GM15510 (cell line): ENCODE measurements around the gene TTC34.

Source experiments
- POLR2A ChIP-seq: IDR thresholded peaks from 3 replicates; pipeline ENCODE4 v1.6.1; 2011; ENCODE audit warnings: borderline replicate concordance; ENCODE audit not compliant: insufficient read length; ENCODE audit errors: extremely low read depth

Gene TTC34

DNA sequence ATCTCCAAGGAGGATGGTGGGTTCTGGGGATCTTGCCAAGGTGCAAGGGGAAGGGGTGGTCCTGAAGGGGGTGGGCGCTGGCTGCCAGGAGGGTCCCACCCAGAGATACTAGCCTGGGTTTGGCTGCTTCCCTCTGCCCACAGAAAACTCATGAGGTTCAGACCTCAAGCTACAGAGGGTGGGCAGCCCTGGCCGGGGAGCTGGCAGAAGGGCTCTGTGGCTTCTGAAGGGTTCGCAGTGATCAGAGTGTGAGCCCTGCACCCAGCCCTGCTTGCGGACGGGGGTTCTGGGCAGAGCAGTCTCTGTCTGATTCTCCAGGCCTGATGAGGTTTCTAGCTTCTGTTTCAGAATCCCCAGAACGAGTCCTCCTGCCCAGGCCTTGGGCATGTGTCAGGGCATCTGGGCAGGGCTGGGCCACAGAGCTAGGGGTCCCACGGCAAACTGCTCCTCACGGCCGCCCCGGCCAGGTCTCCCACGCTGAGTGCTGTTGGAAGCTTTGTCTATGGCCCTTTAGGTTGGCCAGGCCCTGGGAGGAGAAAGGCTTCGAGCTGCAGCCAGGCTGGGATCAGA is 168.0 kb downstream of the TTC34 start:
- no peak for TF ChIP-seq POLR2A

DNA sequence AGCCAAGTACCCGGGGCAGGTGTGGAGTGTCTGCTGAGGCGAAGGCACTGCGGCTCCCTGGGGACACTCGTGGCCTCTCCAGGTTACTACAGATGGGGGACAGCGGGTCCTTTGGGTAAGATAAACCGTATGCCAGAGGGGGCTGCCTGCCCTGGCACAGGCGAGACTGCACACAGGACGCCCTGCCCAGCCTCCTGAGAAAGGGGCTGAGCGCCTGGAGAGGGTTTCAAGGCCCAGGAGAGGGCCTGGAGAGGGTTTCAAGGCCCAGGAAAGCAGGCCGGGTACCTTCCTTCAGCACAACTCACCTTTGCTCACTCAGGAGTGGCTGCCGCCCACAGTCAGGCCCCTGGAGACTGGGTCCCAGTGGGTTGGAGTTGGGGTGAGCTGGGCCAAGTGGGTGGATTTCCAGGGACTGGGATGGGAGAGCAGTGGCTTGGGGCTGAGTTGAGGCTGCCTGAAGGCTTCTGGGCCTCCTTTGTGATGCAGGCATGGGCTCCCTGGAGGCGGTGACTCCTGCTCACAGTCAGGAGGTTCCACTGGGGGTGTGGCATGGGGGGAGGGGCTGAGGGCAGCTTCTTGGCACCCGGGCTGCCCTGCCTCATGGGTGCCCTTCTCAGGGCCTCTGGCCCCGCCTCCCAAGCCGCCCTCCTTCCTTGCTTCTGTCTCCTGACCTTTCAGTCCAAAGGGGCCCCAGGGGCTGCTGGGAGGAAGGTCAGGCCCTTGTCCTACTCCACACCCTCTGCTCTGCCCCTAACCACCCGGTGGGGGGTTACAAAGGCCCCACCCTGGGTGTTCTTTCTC is 168.7 kb downstream of the TTC34 start, which contains the start of gene MMEL1:
TSS of gene MMEL1 (minus strand) at position 456 of the 801 bp plus-strand sequence. CDS start 3,532 bp downstream, outside the sequence.
- TF ChIP-seq POLR2A = no peak

DNA sequence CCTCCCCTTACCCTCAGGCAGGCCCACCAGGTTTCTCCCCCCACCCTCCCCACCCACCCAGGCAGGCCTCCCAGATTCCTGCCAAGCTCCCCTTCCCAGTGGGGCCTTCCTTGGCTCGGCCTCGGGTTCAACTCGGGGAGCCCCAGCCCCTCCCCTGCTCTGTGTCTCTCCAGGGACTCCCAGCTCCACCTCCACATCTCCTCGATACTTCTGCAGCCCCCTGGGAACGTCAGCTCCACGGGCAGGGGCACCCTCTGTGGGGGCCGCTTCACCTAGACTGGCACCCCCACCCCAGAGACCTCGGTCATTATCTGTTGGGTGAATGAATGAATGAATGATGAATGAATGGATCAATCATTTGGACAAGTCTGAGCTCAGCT is 169.5 kb downstream of the TTC34 start:
- TF ChIP-seq POLR2A = no peak

DNA sequence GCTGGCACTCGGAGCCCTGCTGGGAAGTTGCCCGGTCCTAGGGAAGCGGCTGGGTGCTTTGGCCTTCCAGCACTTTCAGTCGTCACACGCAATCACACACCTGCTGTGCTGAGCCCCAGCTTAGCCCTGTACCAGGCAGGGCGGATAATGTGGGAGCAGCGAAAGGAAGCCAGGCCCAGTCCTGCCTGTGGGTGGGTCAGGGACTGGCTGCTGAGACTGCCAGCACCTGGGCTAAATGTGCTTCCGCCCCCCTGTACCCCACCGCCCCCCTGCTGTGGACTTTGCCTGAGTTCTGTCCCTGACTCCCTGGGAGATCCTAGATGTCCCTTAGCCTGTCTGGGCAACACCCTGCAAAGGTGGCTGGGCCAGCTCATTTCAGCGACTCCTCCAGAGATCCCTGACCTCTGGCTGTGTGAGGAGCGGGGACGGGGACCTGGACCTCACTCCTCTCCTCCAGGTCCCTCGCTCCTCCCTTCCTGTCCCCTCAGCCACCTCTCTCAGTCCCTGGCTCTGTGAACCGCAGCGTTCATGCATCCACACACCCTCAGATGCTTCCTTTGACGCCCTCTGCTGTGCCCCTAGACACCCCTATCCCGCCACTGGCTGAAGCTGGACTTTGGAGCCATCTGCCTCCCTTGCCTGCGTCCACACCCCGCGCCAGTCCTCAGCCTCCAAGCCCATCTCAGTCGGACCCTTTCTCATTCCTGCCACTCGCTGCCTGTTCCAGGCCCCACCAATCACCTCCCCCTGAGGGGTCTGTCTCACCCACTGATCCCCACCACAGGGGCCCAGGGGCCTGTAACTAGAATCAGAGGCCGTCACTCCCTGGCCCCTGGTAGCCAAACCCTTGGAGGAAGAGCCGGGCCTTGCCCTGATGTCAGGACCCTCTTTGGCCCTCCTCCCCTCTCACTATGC is 170.1 kb downstream of the TTC34 start:
- no peak for TF ChIP-seq POLR2A

DNA sequence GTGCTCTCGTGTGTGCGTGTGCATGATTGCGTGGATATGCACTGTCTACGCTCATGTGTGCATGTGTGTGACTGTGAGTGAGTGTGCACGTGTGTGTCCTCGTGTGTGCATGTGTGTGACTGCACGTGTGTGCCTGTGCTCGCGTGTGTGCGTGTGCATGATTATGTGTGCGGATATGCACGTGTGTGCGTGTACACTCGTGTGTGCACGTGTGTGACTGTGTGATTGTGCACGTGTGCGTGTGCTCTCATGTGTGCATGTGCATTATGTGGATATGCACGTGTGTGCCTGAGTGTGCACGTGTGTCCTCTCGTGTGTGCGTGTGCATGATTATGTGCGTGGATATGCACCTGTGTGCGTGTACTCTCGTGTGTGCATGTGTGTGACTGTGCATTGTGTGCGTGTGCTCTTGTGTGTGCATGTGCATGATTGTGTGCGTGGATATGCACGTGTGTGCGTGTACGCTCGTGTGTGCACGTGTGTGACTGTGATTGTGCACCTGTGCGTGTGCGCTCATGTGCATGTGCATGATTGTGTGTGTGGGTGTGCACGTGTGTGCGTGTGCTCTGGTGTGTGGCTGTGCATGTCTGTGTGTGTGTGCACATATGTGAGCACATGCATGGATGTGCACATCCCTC is 170.9 kb downstream of the TTC34 start:
- TF ChIP-seq POLR2A = no peak

DNA sequence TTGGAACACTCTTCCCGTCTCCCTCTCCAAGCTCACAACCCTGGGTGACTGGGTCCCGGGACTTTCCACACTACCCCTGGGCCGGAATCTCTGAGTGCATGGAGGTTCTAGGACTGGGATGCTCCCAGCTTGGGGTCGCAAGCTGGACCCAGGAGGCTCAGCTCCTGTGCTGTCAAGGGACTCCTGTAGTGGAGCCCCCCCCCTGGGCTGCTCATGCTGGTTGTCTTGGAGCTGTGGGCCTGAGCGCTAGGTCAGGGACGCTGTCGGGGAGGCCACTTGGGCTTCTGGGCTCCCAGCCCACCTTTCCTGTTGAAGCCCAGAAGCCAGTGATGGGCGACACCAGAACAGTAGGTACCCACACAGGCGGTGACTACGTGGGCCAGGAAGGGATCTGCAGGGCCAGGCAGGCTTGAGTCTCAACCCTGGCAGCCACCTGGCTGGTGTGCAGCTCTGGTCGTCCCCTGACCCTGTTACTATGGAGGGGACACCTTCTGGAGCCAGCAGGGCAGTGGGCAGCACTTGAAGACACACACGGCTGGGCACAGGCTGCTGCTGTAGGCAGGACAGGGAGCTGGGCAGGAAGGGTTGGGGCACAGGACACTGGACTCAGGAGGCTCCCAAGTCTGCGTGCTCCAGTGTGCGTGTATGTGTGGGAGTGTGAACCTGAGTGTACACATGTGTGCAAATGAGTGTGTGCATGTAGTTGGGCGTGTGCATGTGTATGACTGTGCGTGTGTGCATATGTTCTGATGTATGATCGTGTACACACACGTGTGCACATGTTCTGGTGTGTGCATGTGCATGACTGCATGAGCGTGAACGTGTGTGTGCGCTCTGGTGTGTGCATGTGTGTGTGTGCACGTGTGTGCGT is 171.6 kb downstream of the TTC34 start:
- TF ChIP-seq POLR2A = no peak

DNA sequence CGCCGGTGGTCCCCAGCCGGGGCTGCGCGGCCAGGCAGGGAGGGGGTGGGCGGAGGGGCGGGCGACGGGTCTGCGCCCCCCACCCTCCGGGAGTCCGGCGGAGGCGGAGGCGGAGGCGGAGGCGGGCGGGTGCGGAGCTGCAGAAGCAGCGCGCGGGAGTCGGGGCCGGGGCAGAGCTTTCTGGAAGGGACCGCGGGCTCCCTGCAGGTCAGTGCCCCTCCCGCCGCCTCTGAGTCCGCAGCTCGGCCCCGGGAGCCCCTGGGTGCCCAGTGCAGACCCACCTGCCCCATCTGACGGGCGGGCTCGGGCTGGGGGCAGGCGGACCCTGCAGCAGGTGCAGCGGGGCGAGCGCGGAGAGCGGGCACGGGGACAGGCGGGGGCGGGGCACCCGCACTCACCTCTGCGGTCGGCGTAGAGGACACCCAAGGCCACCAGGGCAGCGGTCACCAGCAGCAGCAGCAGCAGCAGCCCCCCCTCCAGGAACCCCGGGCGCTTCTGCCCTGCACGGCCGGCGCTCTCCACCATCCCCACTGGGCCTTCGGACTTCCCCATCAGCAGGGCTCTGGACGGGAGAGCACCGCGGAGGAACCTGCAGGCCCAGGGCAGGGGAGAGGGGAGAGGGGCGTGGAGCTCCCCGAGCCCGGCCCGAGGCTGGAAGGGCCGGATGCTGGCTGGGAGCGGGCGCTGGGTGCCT is 172.4 kb downstream of the TTC34 start:
- TF ChIP-seq POLR2A = no peak

DNA sequence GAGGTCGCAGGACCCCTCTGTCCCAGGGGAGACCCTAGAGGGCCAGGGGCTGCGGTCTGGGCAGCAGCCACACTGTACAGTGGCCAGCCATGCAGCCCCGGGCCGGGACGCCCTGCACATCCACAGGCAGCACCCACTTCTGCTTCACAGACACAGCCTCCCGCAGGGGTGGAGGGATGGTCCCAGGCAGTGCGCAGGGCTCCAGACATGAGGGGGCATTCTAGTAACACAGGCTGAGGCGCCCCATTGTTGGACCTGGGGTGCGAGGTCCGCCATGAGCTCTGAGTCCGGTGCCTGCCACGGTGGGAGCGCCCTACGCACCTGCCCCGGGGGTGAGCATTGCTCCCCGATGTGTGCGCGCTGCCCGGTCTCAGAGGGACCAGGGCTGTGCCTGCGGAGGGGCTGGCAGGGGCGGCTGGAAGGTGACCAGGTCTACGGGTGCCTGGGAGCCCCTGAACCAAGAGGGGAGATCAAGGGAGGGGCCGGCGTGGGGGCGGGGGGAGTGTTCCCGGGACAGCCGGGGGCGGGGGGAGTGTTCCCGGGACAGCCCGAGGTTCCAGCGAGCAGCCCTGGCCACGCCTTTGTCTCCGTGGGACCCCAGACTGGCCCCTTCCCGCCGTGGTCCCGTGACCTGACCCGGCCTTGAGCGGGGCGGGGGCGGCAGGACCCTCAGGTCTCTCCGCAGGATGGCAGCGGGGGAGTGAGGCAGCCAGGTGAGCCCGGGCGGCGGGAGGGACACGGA is 173.1 kb downstream of the TTC34 start:
- no peak for TF ChIP-seq POLR2A

DNA sequence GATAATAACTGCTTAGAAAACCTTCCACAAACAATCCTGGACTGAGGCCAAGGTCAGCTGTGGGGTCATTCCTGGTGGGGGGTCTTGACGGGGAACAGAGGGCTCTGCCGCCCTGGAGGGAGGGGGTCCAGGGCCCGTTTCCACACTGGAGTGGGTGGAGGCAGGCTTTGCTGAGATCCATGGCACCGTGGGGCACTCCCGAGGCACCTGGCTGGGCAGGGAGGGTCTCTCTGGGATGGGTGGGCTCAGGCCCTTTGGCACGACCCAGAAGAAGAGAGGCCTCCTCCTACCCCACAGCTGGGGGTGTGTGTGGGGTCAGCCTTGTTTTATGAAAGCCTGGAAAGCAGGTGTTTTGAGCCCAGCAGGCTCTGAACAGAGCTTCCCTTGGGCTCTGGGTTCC is 173.7 kb downstream of the TTC34 start:
- TF ChIP-seq POLR2A = no peak

DNA sequence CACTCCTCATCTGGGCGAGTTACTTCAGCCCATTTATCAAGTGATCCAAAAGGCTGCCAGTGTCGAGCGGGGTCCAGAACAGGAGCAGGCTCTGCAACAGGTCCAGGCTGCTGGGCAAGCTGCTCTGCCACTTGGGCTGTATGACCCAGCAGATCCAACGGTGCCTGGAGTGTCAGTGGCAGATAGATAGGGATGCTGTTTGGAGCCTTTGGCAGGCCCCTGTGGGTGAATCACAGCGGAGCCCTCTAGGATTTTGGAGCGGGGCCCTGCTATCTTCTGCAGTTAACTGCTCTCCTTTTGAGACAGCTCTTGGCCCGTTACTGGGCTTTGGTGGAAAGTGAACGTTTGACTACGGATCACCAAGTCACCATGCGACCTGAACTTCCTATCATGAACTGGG is 176.2 kb downstream of the TTC34 start:
- no peak for TF ChIP-seq POLR2A

DNA sequence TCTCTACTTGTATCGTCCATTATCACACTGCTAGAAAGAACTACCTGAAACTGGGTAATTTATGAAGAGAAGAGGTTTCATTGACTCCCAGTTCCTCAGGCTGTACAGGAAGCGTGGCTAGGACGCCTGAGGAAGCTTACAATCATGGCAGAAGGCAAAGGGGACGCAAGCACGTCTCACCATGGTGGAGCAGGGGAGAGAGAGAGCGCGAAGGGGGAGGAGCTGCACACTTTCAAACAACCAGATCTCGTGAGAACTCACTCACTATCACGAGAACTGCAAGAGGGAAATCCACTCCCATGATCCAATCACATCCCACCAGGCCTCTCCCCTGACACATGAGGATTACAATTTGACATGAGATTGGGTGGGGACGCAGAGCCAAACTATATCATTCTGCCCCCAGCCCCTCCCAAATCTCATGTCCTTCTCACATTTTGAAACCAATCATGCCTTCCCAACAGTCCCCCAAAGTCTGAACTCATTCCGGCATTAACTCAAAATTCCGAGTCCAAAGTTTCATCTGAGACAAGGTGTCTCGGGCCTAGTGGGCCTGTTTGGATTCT is 176.7 kb downstream of the TTC34 start:
- no peak for TF ChIP-seq POLR2A

DNA sequence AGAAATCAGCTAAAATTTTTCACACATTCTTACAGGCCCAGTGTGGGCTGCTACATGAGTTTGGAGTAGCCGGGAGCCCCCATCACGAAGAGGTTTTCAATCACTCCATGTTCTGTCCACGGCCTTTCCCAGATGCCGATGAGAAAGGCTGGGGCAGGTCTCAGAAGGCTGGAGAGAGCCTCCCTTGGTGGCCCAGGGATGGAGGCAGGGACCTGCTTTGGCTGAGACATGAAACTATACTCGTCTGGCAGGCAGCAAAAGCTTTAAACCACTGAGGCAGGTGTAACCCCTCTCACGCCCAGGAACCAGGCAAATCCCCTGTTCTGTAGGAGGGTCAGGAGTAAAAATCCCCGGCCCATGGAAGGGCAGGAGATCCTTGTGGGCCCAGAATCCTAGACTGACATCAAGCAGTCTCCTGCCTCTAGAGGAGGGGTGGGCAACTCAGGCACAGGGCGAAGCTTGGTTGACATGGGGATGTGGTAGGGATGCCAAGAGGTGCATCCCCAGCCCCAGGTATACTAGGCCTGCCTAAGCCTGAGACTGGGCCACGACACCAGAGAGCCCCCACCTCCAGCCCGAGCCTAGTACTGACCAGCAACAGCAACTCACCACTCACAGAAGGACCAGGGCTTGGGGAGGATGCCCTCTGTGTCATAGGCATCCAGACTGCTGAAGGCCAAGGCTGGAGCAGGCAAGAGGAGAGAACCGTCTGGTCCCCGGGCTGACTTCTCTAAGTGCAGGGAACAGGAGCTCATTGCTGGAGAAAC is 177.7 kb downstream of the TTC34 start:
- no peak for TF ChIP-seq POLR2A
